A549 (cell line): ENCODE results near the gene ZBTB47.

Experiments used
- CEBPB ChIP-seq, 2 experiments: fragments of >200 bp in 1 of 2; sonication (Bioruptor Twin) in 1 of 2; formaldehyde crosslinking in 1 of 2; IDR thresholded peaks; 2 replicates each; pipeline ENCODE4 v1.6.1; 2012 to 2016
- CHD2 ChIP-seq: fragments of 150-350 bp; IDR thresholded peaks from 2 replicates; pipeline ENCODE4 v1.6.1; 2014; ENCODE audit warnings: low read length; ENCODE audit not compliant: partially characterized antibody

DNA sequence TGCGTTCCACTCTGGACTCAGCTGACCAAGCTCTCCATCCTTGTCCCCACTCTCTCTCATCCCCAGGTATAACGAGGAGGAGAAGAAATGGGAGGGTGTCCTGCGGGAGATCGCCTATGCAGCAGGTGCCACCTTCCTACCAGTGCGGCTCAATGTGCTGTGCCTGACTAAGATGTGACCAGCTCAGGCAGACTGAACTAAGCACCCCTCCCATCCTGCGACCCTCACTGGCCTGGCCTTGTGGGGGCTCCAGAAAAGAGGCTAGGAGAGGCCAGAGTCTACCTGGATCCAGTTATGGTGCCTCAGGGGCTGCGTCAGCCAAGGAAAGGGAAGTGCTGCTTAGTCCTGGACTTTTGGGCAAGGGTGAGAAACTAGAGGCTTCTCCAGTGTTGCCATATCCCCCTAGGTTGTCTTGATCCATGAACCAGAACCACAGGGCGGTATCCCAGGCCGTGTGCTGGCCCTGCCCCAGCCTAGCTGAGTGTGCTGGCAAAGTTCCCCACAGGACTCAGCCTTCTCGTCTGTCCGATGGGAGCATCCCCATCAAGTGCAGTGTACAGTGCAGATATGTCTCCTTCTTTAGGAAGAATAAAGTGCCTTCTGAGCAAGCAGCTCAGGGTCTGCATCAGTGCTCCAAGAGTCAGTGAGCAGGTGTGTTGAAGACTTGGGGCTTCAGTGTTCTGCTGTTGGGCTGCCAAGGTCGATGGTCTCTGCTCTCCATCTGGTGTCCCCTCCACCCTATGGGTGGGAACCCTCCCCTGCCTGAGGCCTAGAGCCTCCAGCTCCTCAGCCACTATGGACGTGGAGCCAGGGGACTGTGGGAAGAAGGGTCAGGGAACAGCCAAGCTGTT is 38.5 kb downstream of the ZBTB47 start:
- TF ChIP-seq CEBPB (IDR thresholded peaks at IDR 0.05) (no peak), CHD2 (no peak)
